Memory B cell (primary cell): ENCODE data around the gene LRRC15.

ENCODE experiments used
- ATAC-seq: fragments of 150-1000 bp; cut with Tn5 transposase; 2 replicates; pipeline ENCODE4 v1.10.0; 2021; ENCODE audit warnings: low read depth, mild to moderate bottlenecking, moderate library complexity
- DNase-seq, 2 donors: peaks; one replicate each; pipeline ENCODE4 v3.0.0; 2022; ENCODE audit warnings: low spot score in 2 of 2
- H3K27ac Mint-ChIP-seq: one replicate; pipeline ENCODE4 v1.8.0; 2022; ENCODE audit warnings: mild to moderate bottlenecking, moderate library complexity, mixed read lengths
- H3K27me3 Mint-ChIP-seq: one replicate; pipeline ENCODE4 v1.8.0; 2022; ENCODE audit warnings: mixed read lengths
- H3K36me3 Mint-ChIP-seq: one replicate; pipeline ENCODE4 v1.8.0; 2022; ENCODE audit warnings: mild to moderate bottlenecking, mixed read lengths
- H3K4me1 Mint-ChIP-seq: one replicate; pipeline ENCODE4 v1.8.0; 2022; ENCODE audit warnings: mixed read lengths
- H3K4me3 Mint-ChIP-seq: one replicate; pipeline ENCODE4 v1.8.0; 2022; ENCODE audit warnings: mild to moderate bottlenecking, moderate library complexity, mixed read lengths
- H3K9me3 Mint-ChIP-seq: one replicate; pipeline ENCODE4 v1.8.0; 2022; ENCODE audit warnings: mixed read lengths

Gene LRRC15

DNA sequence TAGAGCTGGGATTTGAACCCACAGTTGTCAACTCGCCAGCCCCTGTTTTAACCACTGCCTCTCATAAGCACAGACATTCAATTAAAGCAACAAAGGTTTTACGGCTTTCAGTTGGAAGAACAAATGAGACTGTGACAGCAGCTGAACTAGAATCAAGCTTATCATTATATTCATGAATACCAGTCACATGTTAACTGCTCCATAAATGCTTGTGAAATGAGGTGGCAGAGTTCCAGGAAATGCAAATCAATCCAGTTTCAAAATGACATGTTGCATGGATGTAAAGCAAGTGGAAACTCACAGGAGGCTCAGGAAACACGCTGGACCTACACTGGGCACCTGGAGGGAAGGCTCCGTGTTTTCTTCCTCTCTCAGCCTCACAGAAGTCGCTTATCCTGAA lies 25.7 kb upstream of the LRRC15 start:
- H3K27me3 Mint-ChIP-seq: peaks cover 22% of the 10 kb centered on the region
- H3K27ac Mint-ChIP-seq: no peak overlapping the region
- no peak overlapping the region for H3K4me3 Mint-ChIP-seq
- ATAC-seq: no peak
- H3K36me3 Mint-ChIP-seq: no peaks in the 10 kb centered on the region
- DNase-seq: no peak
- peaks cover 6% of the 10 kb centered on the region for H3K9me3 Mint-ChIP-seq
- peaks cover 24% of the 10 kb centered on the region for H3K4me1 Mint-ChIP-seq

DNA sequence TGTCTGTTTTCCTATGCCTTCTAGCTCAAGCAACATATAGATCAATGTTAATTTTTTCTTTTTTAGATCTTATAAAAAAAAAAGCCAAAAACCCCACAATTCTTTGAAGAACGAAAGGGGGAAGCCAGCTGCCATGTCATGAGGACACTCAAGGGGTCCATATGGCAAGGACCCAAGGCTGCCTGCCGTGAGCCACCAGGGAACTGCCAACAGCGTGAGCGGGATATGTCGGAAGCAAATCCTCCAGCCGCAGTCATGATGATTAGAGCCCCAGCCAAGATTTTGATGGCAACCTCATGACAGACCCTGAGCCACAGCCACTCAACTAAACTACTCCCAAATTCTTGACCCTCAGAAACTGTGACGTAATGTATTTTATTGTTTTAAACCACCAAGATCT lies 23.0 kb upstream of the LRRC15 start:
- Mint-ChIP-seq H3K27ac (no peak overlapping the region), H3K4me1 (peaks cover 11% of the 10 kb centered on the region), H3K9me3 (peaks cover 6% of the 10 kb centered on the region), H3K27me3 (peaks cover 12% of the 10 kb centered on the region), H3K4me3 (no peak overlapping the region), H3K36me3 (no peaks in the 10 kb centered on the region)
- DNase-seq (no peak), ATAC-seq (no peak)

DNA sequence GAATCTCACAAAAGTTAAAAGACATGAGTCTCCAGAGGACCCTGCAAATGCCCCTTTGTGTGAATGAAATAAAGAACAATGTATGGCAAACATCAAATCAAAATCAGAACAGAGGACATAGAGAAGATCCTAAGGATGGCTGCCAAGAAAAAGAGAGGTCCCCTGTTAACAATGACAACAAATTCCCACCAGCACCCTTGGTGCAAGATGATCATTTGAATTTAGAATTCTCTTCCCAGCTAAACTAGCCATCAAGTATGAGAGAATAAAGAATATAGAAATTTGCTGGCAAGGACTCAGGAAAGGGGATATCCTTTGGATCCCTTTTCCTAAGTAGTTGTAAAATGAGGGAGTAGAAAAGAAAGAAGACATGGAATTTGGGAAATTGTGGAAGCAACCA lies 21.3 kb upstream of the LRRC15 start:
- Mint-ChIP-seq H3K9me3 (peaks cover 6% of the 10 kb centered on the region), H3K4me3 (no peak overlapping the region), H3K27me3 (peaks cover 6% of the 10 kb centered on the region), H3K36me3 (no peaks in the 10 kb centered on the region), H3K27ac (no peak overlapping the region), H3K4me1 (no peaks in the 10 kb centered on the region)
- DNase-seq: no peak
- no peak for ATAC-seq

DNA sequence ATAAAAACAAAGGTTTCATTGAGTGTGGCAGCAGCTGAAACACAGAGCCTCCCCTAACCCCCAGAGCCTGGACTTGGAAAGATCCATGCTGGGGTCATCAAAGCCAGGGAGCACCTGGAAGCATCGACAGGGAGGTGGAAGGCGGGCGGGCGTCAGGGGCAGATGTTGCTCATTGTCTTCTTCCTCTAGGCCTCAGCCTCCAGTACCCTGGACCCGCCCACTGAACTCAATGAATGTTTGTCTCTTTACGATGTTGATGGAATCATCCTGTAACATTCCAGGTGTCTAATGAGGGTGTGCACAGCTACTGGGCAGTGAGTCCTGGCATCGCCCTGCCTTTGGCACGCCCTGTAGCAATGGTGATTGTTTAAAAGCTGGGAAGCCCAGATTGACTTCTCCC lies 19.7 kb upstream of the LRRC15 start:
- Mint-ChIP-seq H3K4me3 (no peak overlapping the region), H3K27me3 (peaks cover 7% of the 10 kb centered on the region), H3K4me1 (no peaks in the 10 kb centered on the region), H3K27ac (no peak overlapping the region), H3K36me3 (no peaks in the 10 kb centered on the region), H3K9me3 (peaks cover 6% of the 10 kb centered on the region)
- ATAC-seq (no peak), DNase-seq (peak in 1 of 2 donors; percentile 5)

DNA sequence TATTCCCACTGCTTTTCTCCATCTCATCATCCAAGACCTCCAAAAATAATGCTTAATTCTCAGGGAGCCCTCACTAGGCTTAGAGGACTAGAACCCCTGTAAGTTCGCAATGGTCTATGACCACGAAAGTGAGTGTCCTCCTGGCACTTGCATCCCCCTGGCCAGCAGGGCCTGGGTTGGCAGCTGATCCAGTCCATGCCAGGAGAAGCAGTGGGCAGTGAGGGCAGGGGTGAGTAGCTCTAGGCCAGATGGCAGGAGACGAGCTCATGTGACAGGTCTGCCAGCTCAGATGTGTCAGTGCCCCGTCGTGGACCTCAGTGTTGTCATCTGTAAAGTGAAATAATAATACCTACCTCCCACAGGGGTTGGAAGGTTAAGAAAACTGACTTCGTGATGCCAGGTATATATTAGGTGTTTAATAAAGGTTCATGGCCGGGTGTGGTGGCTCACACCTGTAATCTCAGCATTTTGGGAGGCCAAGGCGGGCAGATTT lies 18.4 kb upstream of the LRRC15 start:
- H3K36me3 Mint-ChIP-seq: no peaks in the 10 kb centered on the region
- H3K9me3 Mint-ChIP-seq: peaks cover 6% of the 10 kb centered on the region
- DNase-seq (no peak), ATAC-seq (no peak)
- no peak overlapping the region for H3K27ac Mint-ChIP-seq
- no peaks in the 10 kb centered on the region for H3K4me1 Mint-ChIP-seq
- H3K4me3 Mint-ChIP-seq: no peak overlapping the region
- peaks cover 10% of the 10 kb centered on the region for H3K27me3 Mint-ChIP-seq

DNA sequence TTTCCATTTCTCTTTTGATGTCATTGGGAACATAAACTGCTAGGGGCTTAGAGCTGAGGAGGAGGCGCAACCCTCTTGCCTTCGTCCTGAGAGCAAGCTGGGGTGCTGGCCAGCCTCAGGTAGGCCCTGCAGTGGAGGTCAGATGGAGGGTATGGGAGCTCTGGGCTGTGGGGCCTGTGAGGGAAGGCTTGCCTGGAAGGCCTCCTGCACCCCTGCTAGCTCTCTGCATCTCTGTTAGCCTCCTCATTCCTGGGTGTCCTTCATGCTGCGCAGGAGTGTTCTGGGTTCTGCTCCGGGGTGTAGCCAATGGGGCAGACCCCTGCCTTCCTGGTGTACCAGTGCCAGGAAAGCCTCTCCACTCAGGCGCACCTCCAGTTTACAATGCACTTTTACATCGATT lies 17.7 kb upstream of the LRRC15 start:
- H3K4me1 Mint-ChIP-seq: no peaks in the 10 kb centered on the region

DNA sequence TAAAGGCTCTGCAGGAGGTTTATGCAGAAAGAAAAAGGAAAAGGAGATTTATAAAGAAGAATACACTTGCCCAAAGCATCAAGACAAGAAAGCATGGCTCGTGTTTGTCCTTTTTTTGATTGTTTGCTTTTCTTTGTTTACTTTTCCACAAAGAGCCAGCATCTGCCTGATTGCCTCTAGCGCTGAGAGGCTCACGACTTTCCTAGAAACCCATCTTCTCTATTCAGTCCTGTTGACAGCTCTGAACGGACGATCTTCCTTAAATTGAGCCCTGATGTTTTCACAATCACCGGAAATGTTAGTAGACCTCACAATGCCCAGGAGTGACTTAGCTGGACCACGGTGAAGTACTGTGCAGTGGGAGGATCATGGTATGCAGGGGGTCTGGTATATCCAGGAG lies 17.1 kb upstream of the LRRC15 start:
- DNase-seq (no peak), ATAC-seq (no peak)
- H3K27me3 Mint-ChIP-seq: peaks cover 10% of the 10 kb centered on the region
- no peak overlapping the region for H3K4me3 Mint-ChIP-seq
- H3K36me3 Mint-ChIP-seq: no peaks in the 10 kb centered on the region
- H3K4me1 Mint-ChIP-seq: no peaks in the 10 kb centered on the region
- H3K9me3 Mint-ChIP-seq: peaks cover 6% of the 10 kb centered on the region
- no peak overlapping the region for H3K27ac Mint-ChIP-seq

More for the DNA sequence above, 17.7 kb upstream of the LRRC15 start:
- Mint-ChIP-seq H3K9me3 (peaks cover 6% of the 10 kb centered on the region), H3K4me3 (no peak overlapping the region), H3K27ac (no peak overlapping the region), H3K27me3 (peaks cover 10% of the 10 kb centered on the region), H3K36me3 (no peaks in the 10 kb centered on the region)
- ATAC-seq (no peak), DNase-seq (no peak)

DNA sequence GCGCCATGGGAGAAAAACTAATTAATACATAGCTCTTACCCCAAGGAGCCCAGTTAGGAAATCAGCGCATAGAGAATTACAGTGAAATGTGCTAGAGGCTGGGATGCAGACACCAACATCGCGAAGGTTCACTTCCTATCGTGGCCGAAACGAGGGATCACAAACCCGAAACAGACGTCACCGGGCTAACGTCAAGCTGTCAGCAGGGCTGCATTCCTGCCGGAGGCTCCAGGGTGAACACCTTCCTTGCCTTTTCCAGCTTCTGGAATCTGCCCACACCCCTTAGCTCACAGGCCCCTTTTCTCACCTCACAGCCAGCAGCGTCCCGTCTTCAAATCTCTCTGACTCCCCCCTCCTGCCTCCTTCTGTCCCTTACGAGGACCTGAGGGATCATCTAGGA lies 16.5 kb upstream of the LRRC15 start:
- Mint-ChIP-seq H3K27me3 (peaks cover 13% of the 10 kb centered on the region), H3K4me3 (no peak overlapping the region), H3K4me1 (no peaks in the 10 kb centered on the region), H3K9me3 (peaks cover 6% of the 10 kb centered on the region), H3K27ac (no peak overlapping the region), H3K36me3 (no peaks in the 10 kb centered on the region)
- DNase-seq (no peak), ATAC-seq (no peak)

DNA sequence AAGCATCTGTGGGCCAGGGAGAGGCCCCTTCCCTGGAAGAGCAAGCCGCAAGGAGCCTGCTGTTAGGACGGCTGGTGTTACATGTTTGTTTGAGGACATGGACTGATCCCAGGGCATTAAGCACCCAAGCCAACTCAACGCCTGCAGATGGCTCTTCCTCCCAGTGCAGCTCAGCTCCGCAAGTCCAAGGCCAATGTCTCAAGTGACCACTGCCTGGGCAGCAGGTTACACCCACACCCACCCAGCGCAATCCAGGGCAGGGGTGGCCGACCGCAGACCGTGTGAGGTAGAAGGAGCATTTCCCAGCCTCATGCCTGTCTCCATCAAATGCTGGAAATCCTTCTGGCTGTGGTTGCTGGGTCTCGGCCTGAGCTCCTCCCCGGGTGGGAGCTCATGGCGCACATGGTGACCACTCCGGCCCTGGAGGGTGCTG lies 15.0 kb upstream of the LRRC15 start:
- Mint-ChIP-seq H3K36me3 (no peaks in the 10 kb centered on the region), H3K4me1 (no peaks in the 10 kb centered on the region), H3K27ac (no peak overlapping the region), H3K9me3 (no peaks in the 10 kb centered on the region), H3K27me3 (peaks cover 15% of the 10 kb centered on the region), H3K4me3 (no peak overlapping the region)
- no peak for ATAC-seq
- DNase-seq: no peak

DNA sequence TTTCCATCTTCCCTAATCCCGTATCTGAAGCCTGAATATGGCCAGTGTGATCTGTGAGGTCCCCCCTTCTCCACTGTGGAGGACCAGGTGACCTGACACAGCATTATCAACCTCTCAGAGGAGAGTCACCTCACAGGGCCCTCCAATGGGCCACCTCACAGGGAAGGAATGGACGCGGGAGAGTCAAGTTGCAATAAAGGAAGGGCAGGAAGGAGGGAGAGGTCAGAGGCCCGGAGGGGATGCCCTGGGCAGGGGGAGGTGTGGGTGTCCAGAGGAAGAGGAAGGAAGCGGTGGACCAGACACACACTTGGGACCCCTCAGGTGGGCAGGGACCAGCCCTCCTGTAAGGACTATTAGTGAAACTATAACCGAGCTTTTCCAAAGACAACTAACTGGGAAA lies 14.6 kb upstream of the LRRC15 start:
- Mint-ChIP-seq H3K36me3 (no peaks in the 10 kb centered on the region), H3K4me3 (no peak overlapping the region), H3K9me3 (no peaks in the 10 kb centered on the region), H3K27ac (no peak overlapping the region), H3K27me3 (peaks cover 12% of the 10 kb centered on the region), H3K4me1 (no peaks in the 10 kb centered on the region)
- ATAC-seq: no peak
- DNase-seq: no peak

DNA sequence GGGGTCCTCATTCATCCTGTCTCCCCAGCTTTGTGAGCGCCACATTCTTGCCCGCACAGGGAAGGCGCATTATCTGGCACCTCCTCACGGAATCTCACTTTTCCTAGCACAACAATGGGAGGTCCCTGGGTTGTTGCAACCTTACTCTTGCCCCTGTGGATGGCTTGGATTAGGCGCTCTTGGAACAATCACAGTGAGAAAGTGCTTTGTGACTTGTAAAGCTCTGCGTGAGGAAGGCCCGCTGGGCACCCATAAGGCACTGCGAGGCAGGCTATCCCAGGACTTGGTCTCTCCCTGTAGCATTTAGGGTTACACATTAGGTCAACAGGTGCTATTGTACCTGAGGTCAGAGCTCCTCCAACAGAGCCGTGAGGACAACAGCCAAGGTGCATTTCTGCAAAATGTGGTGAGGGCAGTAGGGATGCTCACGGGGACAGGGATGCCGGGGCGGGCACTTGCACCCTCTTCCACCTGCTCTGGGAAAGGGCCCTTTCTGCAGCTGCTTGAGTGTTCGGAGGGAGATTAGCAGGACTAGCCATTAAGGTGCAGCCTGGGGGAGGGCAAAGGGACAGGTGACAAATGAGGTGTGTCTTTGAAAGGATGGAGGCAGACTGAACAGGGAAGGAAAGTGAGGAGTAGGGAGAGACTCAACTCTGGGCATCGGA lies 13.9 kb upstream of the LRRC15 start:
- H3K4me1 Mint-ChIP-seq: no peaks in the 10 kb centered on the region

DNA sequence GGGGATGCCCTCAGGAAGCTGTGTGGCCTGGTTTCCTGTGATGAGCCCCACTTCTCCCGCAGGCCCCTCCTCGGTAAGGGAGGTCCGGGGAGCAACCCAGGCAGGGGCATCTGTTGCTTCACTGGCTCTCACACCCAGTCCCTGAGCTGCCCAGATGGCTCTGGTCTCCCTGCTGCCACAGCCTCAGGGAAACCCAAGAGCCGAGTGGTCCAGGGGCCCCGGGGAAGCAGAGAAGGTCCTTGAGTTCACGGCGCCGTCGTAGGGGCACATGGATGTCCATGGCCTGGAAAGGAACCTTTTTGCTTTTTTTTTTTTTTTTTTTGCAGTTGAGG lies 13.3 kb upstream of the LRRC15 start:
- H3K27ac Mint-ChIP-seq: no peak overlapping the region
- no peaks in the 10 kb centered on the region for H3K36me3 Mint-ChIP-seq
- no peaks in the 10 kb centered on the region for H3K4me1 Mint-ChIP-seq
- no peak overlapping the region for H3K4me3 Mint-ChIP-seq
- DNase-seq: no peak
- H3K27me3 Mint-ChIP-seq: peaks cover 17% of the 10 kb centered on the region
- no peaks in the 10 kb centered on the region for H3K9me3 Mint-ChIP-seq
- no peak for ATAC-seq

More for the DNA sequence above, 13.9 kb upstream of the LRRC15 start:
- ATAC-seq (no peak), DNase-seq (no peak)
- Mint-ChIP-seq H3K27ac (no peak overlapping the region), H3K36me3 (no peaks in the 10 kb centered on the region), H3K9me3 (no peaks in the 10 kb centered on the region), H3K4me3 (no peak overlapping the region), H3K27me3 (peaks cover 15% of the 10 kb centered on the region)

DNA sequence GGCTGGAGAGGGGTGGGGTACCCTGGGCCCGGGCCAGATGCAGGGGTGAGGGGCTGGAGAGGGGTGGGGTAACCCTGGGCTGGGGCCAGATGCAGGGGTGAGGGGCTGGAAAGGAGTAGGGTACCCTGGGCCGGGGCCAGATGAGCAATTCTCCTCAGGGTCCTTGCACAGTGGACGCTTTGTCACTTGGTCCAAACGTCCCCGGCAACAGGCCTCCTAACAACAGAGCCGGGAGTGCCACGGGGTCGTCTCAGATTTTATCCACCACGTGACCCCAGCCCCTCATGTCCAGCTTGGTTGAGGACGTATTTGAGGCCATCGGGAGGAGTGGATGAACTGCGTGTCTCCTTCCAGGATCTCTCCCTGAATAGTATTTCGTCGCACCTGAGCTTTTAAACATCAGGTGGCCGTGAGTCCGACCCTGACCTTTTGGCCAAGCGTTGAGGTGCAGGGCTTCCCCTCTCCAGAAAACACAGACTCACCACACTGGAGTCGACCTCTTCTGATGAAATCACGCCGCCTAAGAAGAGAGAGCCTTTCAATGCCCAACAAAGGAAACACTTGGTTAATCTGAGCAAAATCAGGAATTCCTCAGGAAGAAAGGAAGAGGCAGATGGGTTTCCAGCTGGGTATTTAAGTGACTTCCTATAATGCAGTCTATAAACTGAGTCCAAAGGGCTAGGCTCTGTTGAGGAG lies 12.8 kb upstream of the LRRC15 start:
- no peaks in the 10 kb centered on the region for H3K4me1 Mint-ChIP-seq

DNA sequence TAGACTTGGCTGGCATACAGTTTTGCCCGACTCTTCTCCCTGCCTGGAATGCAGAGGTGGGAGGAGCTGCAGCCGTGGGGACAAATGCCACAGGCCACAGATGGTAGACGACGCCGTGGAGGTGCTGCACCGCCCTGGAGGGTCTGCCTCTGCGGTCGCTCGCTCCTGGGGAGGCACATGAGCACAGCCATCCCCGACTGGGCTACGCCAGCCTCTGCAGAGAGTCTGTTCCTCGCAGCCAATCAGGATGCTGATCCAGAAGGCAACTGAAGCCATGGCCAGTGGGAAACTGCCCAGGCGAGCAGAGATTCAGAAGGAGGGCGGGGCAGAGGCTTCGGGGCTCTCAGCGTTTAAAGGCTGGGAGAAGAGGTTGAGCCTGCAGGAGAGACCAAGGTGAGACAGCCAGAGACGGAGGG lies 11.9 kb upstream of the LRRC15 start:
- Mint-ChIP-seq H3K27me3 (peaks cover 15% of the 10 kb centered on the region), H3K9me3 (no peaks in the 10 kb centered on the region), H3K27ac (no peak overlapping the region), H3K4me1 (no peaks in the 10 kb centered on the region), H3K36me3 (no peaks in the 10 kb centered on the region), H3K4me3 (no peak overlapping the region)
- DNase-seq (no peak), ATAC-seq (no peak)

More for the DNA sequence above, 12.8 kb upstream of the LRRC15 start:
- H3K27me3 Mint-ChIP-seq: peaks cover 15% of the 10 kb centered on the region
- ATAC-seq: no peak
- no peaks in the 10 kb centered on the region for H3K36me3 Mint-ChIP-seq
- no peak for DNase-seq
- no peak overlapping the region for H3K27ac Mint-ChIP-seq
- H3K4me3 Mint-ChIP-seq: no peak overlapping the region
- no peaks in the 10 kb centered on the region for H3K9me3 Mint-ChIP-seq

DNA sequence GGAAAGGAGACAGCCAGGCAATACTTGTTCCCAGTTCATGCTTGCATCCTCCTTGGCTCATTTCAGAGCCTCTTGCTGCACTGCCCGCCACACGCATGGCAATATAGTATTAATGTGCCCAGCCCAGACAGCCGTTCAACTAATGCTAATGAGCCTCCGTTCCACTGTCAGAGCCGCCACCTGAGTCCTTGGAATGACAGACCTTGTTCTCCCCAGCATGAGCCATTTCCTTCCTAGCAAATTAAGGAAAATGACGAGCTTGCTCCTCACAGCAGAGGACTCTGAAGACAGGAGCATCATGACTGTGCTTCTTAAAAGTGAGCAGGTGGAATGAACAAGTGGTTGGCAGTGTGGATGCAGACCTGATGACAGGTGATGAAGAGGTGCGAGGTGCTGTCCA lies 10.8 kb upstream of the LRRC15 start:
- Mint-ChIP-seq H3K27ac (no peak overlapping the region), H3K4me3 (no peak overlapping the region), H3K27me3 (peaks cover 18% of the 10 kb centered on the region), H3K9me3 (no peaks in the 10 kb centered on the region), H3K36me3 (no peaks in the 10 kb centered on the region), H3K4me1 (no peaks in the 10 kb centered on the region)
- no peak for DNase-seq
- ATAC-seq: no peak
